H1 (cell line): Measurements from ENCODE around the gene RELN. TPM values are rescaled to one million over a fixed set of nuclear protein-coding genes. Genes with fewer than 3 reads are reported as not detected.

ENCODE experiments used
- RAD21 ChIP-seq, 2 experiments: IDR thresholded peaks in 1 of 2; conservative IDR thresholded peaks in 1 of 2; 2 replicates each; pipeline ENCODE4 v1.6.1; 2011; ENCODE audit warnings: low read depth in 2 of 2, low read length in 2 of 2, improper control_type of control experiment in 1 of 2, inconsistent platforms in 1 of 2, mild to moderate bottlenecking in 1 of 2, moderate library complexity in 1 of 2
- SIN3A ChIP-seq, 2 experiments: IDR thresholded peaks in 1 of 2; conservative IDR thresholded peaks in 1 of 2; 2 replicates each; pipeline ENCODE4 v1.6.1; 2011 to 2012; ENCODE audit warnings: low read length in 2 of 2, improper control_type of control experiment in 1 of 2, low read depth in 1 of 2, mild to moderate bottlenecking in 1 of 2
- SIRT6 ChIP-seq: IDR thresholded peaks from one replicate; pipeline ENCODE4 v1.7.1; 2012; ENCODE audit warnings: low read length, inconsistent platforms
- SUZ12 ChIP-seq: fragments of 200-600 bp; sonication (generic); IDR thresholded peaks from 2 replicates; pipeline ENCODE4 v1.6.1; 2012; ENCODE audit warnings: mild to moderate bottlenecking, inconsistent platforms, low read length, moderate library complexity, mixed read lengths
- TCF12 ChIP-seq: IDR thresholded peaks from 2 replicates; pipeline ENCODE4 v1.6.1; 2011; ENCODE audit warnings: low read depth, mild to moderate bottlenecking, low read length
- polyA plus RNA-seq, 7 experiments: library from polyadenylated mRNA; depleted of rRNA in 3 of 7; stranded (reverse) in 5 of 7; unstranded in 2 of 7; fragments of >200 nt in 5 of 7; fragments of 200-250 nt in 2 of 7; gene quantifications; 1 replicate in 5 of 7; 2 replicates in 1 of 7; 4 replicates in 1 of 7; pipeline versions ENCODE4 v1.2.1 to v1.2.3, GENCODE V29; 2011 to 2013; ENCODE audit warnings: missing spikeins in 2 of 7, mixed read lengths in 2 of 7
- total RNA-seq: library from RNA; stranded (reverse); fragmentation: NEBNext Ultra II Directional; extraction: Animal tissue kit (Norgen Biotek cat#: 25700); gene quantifications from 2 replicates; pipeline ENCODE4 v1.2.1, GENCODE V29; 2021

The RELN gene
- total and polyA plus RNA-seq, 2 of the 8 experiments (the other 6 are each of a cell fraction or from before 2014, with no cell fraction given) = 0.03 to 0.07 TPM

GRCh38 chr7:103989785-103990767, 618 bp upstream of the RELN start (continued):
- no peak for TF ChIP-seq SIN3A (conservative IDR thresholded peaks at IDR 0.05 in 1 of 2, IDR thresholded peaks at IDR 0.05 in 1 of 2; ENCODE audit: low read depth in 1 of 2, low read length in 2 of 2)
- TF ChIP-seq SUZ12 = peak; percentile 84
- TF ChIP-seq SIRT6 = no peak
- TF ChIP-seq TCF12 = no peak
- TF ChIP-seq RAD21 (IDR thresholded peaks at IDR 0.05 in 1 of 2, conservative IDR thresholded peaks at IDR 0.05 in 1 of 2; ENCODE audit: low read depth in 2 of 2, low read length in 2 of 2) = peak; percentile 0 to 6; a peak in 2 of 4 replicates
- TF ChIP-seq, all 59 proteins: peak for 9
